Activated CD8-positive, alpha-beta T cell treated with anti-CD3 and anti-CD28 coated beads for 36 hours (primary cell): ENCODE results near the gene HEXD. TPM values are rescaled to one million over a fixed set of nuclear protein-coding genes. Genes with fewer than 3 reads are reported as not detected.

Experiments
- ATAC-seq: fragments of 200-7000 bp; cut with Tn5 transposase; one replicate; pipeline ENCODE4 v1.10.0; 2021; ENCODE audit warnings: mild to moderate bottlenecking, moderate library complexity
- CTCF ChIA-PET: fragments of 350-600 bp; sonication (Branson Sonifier 250); formaldehyde crosslinking; loops from one replicate; lab custom pipeline; 2021; ENCODE audit warnings: antibody characterized with exemption; lab: Charles Lee
- POLR2A ChIA-PET: fragments of 350-600 bp; sonication (Branson Sonifier 250); formaldehyde crosslinking; loops from one replicate; lab custom pipeline; 2021; ENCODE audit warnings: antibody characterized with exemption; lab: Charles Lee
- DNase-seq: peaks from one replicate; pipeline ENCODE4 v3.0.0-alpha.2; 2020
- H3K27ac Mint-ChIP-seq: one replicate; pipeline ENCODE4 v1.8.0; 2021; ENCODE audit warnings: mild to moderate bottlenecking, mixed read lengths
- H3K27me3 Mint-ChIP-seq: one replicate; pipeline ENCODE4 v1.8.0; 2021; ENCODE audit warnings: mixed read lengths
- H3K36me3 Mint-ChIP-seq: one replicate; pipeline ENCODE4 v1.8.0; 2021; ENCODE audit warnings: low read depth, mixed read lengths
- H3K4me1 Mint-ChIP-seq: one replicate; pipeline ENCODE4 v1.8.0; 2021; ENCODE audit warnings: low read depth, mixed read lengths
- H3K4me3 Mint-ChIP-seq: one replicate; pipeline ENCODE4 v1.8.0; 2021; ENCODE audit warnings: mild to moderate bottlenecking, moderate library complexity, mixed read lengths
- H3K9me3 Mint-ChIP-seq: one replicate; pipeline ENCODE4 v1.8.0; 2021; ENCODE audit warnings: mixed read lengths
- CTCF ChIP-seq: fragments of 200-600 bp; IDR thresholded peaks from one replicate; pipeline ENCODE4 v1.8.0; 2022; ENCODE audit warnings: antibody characterized with exemption, mild to moderate bottlenecking
- intact Hi-C: fragments of 100-400 bp; cut with micrococcal nuclease; formaldehyde crosslinking; loops from one replicate; pipeline ENCODE4 v1.10.0; 2022
- total RNA-seq, 2 experiments: library from RNA; stranded (reverse); gene quantifications; one replicate each; pipeline ENCODE4 v1.2.3, GENCODE V29; 2021

The HEXD gene
- total RNA-seq, 2 experiments from 2014 or later: 21.8 to 21.9 TPM

GRCh38 chr17:82390015-82390859 is 27.9 kb upstream of the HEXD start:
- Mint-ChIP-seq H3K9me3 (no peaks in the 10 kb centered on the region), H3K4me3 (no peak overlapping the region), H3K27me3 (no peaks in the 10 kb centered on the region), H3K27ac (no peak overlapping the region), H3K4me1 (no peaks in the 10 kb centered on the region), H3K36me3 (peaks cover 1% of the 10 kb centered on the region)
- no peak for TF ChIP-seq CTCF
- ChIA-PET CTCF (no interaction called here), POLR2A (interaction anchor here (0.6 kb wide), 1 partner anchor 17 kb away, joined by 3 read pairs; no protein-coding TSS in a partner anchor)
- intact Hi-C loops: no loop called here
- no peak for DNase-seq
- ATAC-seq: no peak

GRCh38 chr17:82390860-82391435 is 27.2 kb upstream of the HEXD start:
- peaks cover 1% of the 10 kb centered on the region for H3K36me3 Mint-ChIP-seq

DNA sequence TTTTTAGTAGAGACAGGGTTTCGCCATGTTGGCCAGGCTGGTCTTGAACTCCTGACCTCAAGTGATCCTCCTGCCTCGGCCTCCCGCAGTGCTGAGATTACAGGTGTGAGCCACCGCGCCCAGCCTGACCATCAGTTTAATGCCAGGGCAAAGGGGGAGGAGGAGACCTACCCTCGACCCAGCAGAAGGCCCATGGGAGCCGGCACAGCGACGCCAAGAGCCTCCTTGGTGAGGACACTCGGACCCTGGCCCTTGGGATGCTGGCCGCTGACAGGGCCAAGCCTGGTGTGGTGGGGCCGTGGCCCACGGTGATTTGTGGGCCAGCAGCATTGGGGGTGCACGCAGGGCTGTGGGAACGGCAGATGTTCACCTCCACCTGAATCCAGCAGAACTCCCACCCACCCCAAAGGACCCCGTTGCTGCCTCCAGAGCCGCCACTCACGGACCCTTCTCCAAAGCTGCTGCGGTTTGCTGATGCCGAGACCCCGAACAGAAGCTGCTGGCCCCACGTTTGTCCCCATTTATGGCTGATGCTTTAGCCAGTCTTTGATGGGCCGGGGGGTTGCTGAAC is 26.6 kb upstream of the HEXD start:
- CTCF ChIA-PET: no interaction called here
- no peak overlapping the region for H3K4me3 Mint-ChIP-seq
- no peak for TF ChIP-seq CTCF
- intact Hi-C loops: no loop called here
- POLR2A ChIA-PET: no interaction called here
- H3K27ac Mint-ChIP-seq: no peak overlapping the region
- no peaks in the 10 kb centered on the region for H3K27me3 Mint-ChIP-seq
- ATAC-seq (no peak), DNase-seq (no peak)
- H3K4me1 Mint-ChIP-seq: no peaks in the 10 kb centered on the region
- no peaks in the 10 kb centered on the region for H3K9me3 Mint-ChIP-seq
- peaks cover 1% of the 10 kb centered on the region for H3K36me3 Mint-ChIP-seq

More at GRCh38 chr17:82390860-82391435, 27.2 kb upstream of the HEXD start:
- no peak for DNase-seq
- Mint-ChIP-seq H3K27me3 (no peaks in the 10 kb centered on the region), H3K27ac (no peak overlapping the region), H3K9me3 (no peaks in the 10 kb centered on the region), H3K4me1 (no peaks in the 10 kb centered on the region), H3K4me3 (no peak overlapping the region)
- ChIA-PET CTCF (no interaction called here), POLR2A (no interaction called here)
- intact Hi-C loops: no loop called here
- ATAC-seq: no peak
- TF ChIP-seq CTCF: no peak

GRCh38 chr17:82392209-82392920 is 25.8 kb upstream of the HEXD start:
- Mint-ChIP-seq H3K9me3 (no peaks in the 10 kb centered on the region), H3K27ac (no peak overlapping the region), H3K36me3 (peaks cover 1% of the 10 kb centered on the region), H3K4me1 (no peaks in the 10 kb centered on the region), H3K27me3 (no peaks in the 10 kb centered on the region), H3K4me3 (no peak overlapping the region)
- DNase-seq: no peak
- intact Hi-C loops: no loop called here
- no peak for TF ChIP-seq CTCF
- ChIA-PET POLR2A (no interaction called here), CTCF (interaction anchor here (1.2 kb wide), 1 partner anchor 41 kb away, joined by 3 read pairs; no protein-coding TSS in a partner anchor)
- ATAC-seq: no peak
